Stimulated activated CD8-positive, alpha-beta memory T cell treated with anti-CD3 and anti-CD28 coated beads, Interleukin-4, amount 100 ng/mL, for 1 hour (primary cell): Measurements from ENCODE around the gene ABCA9.
"Not testable (repeated sequence)": the region's sequence is repeated elsewhere in the genome, so short reads cannot be mapped to it uniquely, and the experiment has no call there.

Experiments used
- DNase-seq, 2 donors: peaks; one replicate each; pipeline ENCODE4 v3.0.0-alpha.2; 2020; ENCODE audit warnings: low read depth in 2 of 2, low spot score in 1 of 2

The ABCA9 gene

GRCh38 chr17:69031839-69032238 is 28.9 kb downstream of the ABCA9 start:
- no peak for DNase-seq

DNA sequence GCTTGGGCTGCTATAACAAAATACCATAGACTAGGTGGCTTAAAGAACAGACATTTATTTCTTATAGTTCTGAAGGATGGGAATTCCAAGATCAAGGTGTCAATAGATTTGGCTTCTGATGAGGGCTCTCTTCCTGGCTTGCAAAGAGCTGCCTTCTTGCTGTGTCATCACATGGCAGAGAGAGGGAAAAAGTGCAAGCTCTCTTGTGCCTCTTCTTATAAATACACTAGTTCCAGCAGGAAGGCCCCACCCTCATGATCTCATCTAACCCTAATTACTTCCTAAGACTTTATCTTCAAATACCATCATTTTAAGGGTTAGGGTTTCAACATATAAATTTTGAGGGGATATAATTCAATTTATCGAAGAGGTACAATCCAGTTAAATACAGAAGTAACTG is 30.6 kb downstream of the ABCA9 start:
- no peak for DNase-seq

GRCh38 chr17:69018687-69019086 is 42.0 kb downstream of the ABCA9 start:
- no peak for DNase-seq

GRCh38 chr17:69018022-69018615 is 42.6 kb downstream of the ABCA9 start:
- DNase-seq: no peak

DNA sequence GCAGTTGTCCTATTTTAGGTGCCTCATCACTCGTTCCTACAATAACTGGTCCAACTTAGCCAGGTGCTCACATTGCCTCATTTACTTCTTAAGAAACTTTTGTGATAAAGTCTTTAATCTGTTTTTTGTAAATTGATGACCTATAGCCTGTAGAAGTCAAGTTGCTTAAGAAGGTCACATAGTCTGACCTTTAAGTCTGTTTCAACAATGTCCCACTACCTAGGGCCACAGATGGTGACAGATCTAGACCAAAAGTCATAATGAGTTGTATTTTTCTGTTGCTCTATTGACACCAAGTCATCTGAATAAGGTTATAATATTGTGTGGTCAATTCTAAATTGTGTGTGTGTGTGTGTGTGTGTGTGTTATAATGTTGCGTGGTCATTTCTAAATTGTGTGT is 45.1 kb downstream of the ABCA9 start:
- DNase-seq: no peak

- no peak for DNase-seq
Observed at GRCh38 chr17:69012895-69013805, 47.6 kb downstream of the ABCA9 start.

DNA sequence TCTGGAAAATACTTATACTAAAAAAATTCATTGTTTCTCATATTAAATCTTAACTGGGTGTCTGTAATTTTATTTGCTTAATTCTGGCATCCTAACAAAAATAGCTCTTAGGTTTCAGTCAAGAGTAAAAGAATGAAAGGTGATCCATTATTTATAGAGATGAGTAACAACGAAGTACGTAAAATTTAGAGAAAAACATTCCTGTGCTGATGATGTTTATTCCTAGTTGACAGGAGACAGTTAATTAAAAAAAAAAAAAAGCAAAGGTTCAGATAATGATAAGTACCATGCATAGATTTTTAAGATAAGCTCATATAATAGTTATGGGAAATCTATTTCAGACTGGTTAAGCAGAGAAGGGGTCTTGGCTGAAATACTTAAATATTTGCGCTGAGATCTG is 50.8 kb downstream of the ABCA9 start:
- DNase-seq: no peak

DNA sequence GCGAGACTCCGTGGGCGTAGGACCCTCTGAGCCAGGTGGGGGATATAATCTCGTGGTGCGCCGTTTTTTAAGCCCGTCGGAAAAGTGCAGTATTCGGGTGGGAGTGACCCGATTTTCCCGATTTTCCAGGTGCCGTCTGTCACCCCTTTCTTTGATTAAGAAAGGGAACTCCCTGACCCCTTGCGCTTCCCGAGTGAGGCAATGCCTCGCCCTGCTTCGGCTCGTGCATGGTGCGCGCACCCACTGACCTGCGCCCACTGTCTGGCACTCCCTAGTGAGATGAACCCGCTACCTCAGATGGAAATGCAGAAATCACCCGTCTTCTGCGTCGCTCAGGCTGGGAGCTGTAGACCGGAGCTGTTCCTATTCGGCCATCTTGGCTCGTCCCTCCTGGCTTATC is 56.0 kb downstream of the ABCA9 start:
- DNase-seq: not testable (repeated sequence)

GRCh38 chr17:68999743-69000142 is 61.0 kb downstream of the ABCA9 start:
- not testable (repeated sequence) for DNase-seq

- DNase-seq: no peak
Observed at GRCh38 chr17:68993112-68993511, 67.6 kb downstream of the ABCA9 start.

DNA sequence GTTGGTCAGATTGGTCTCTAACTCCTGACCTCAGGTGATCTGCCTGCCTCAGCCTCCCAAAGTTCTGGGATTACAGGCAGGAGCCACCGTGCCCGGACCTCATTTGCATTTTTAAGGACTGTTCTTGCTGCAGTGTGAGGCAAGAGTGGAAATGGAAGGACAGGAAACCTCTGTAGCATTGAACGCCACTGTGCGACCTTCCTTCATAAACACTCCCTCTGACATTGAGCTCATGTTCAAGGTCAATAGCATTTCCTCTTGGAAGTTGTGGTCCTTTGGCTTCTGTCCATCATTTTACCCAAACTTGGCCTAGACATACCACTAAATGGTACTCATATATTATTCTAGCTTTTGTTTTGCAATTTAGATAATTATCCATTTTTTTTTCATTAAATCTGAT is 72.8 kb downstream of the ABCA9 start:
- no peak for DNase-seq

- DNase-seq: no peak
Observed at GRCh38 chr17:68981288-68981687, 79.4 kb downstream of the ABCA9 start.

- no peak for DNase-seq
Observed at GRCh38 chr17:68973098-68973846, 87.5 kb downstream of the ABCA9 start.

- DNase-seq: no peak
Observed at GRCh38 chr17:68972119-68972704, 88.5 kb downstream of the ABCA9 start.

DNA sequence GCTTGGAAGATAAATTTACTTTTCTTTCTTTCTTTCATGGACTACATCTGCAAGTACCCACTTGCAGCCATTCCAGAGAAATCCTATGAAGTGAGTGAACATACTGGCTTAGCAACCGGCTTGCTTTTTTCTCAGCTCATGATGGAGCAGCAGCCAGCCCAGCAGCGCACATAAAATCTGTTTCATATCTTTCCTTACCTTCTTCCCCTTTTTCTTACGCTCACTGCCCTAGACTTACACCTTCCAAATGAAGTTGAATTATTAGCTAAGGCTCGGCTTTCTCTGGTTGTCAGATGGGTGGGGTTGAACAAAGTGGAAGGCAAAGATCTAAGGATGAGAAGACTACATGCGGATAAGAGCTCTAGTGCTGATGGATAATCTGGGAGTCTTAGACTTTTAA is 91.6 kb downstream of the ABCA9 start:
- no peak for DNase-seq

DNA sequence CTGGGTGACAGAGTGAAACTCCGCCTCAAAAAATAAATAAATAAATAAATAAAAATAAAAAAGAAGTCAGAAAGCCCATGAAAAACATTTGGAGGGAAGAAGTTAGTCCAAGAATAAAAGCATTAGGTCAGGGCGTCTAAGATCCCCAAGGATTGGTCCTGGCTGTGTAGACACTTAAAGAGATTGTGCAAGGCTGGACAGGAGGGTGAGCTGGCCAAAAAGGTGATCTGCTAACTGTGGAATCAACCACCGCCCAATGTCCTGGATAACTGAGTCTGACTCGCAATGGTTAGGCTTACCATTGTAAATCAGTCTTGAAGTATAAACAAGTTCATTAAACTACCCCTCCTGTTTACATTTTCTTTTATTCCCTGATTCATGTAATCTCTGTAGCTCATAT is 96.8 kb downstream of the ABCA9 start:
- no peak for DNase-seq

- DNase-seq: no peak
Observed at GRCh38 chr17:68961214-68961882, 99.4 kb downstream of the ABCA9 start.

GRCh38 chr17:68959117-68959516 is 101.6 kb downstream of the ABCA9 start:
- DNase-seq: not testable (repeated sequence)

GRCh38 chr17:68957944-68958343 is 102.8 kb downstream of the ABCA9 start:
- no peak for DNase-seq

DNA sequence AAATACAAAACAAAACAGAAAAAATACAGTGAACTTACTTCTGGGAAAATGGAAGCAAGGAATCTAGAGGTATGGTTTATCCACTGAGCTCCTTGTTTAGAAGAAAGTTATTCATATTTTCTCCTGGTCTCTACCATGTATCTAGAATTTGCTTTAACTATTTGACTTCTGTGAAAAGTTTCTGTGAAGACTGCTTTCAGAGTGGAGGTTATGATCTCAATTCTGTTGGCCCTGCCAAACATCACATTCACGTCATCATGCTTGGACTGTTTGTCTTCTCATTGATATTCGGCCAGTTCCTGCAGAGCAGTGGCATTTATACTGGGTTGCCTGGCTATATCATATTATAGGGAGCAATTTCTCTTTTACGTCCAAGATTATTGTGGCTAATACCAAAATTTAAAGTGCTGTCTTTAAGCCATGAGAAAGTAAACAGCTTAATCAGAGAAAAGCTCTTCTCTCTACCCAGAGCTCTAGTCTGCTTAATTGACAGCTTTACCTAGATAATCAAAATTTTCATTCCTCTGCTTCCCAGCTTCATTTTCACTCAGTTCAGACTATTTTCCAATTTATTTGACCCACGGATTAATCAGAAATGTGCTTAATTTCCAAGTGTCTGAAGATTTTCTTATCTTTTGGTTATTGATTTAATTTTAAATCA is 105.4 kb downstream of the ABCA9 start, which contains the start of gene ABCA8:
Gene ABCA8, minus strand, starts transcription at position 212 of the 661 bp plus-strand sequence. CDS start 13,358 bp downstream, outside the sequence.
- DNase-seq: no peak
